ENCODE measurements around the gene JAZF1. TPM values are rescaled to one million over a fixed set of nuclear protein-coding genes. Genes with fewer than 3 reads are reported as not detected.

JAZF1 gene
- total and polyA plus RNA-seq, 12 donors, result 6.9 to 42.3 (median 30.0) TPM

DNA sequence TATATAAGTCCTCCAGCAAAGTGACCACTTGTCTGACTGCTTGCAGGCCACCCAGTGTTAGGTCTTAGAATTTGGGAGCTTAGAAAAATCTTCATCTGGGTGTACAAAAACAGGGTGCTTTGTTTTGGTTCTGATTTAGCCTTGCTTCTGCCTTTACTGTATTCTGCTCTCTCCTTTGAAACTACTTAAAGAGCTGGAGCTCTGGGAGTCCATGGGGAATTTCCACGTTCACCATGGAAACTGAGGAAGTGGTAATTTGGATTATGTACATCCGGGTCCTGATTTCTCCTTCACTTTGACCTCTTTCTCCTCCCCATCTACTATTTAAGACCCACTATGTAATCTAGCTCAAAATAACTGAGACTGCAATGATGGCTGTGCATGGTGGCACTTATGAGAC, 103.0 kb downstream of the JAZF1 start:
- Histone ChIP-seq H3K9me3 (no peaks in the 10 kb centered on the region), H3K36me3 (no peaks in the 10 kb centered on the region), H3K4me1 (peaks cover 0 to 52% (median 30%) of the 10 kb centered on the region in 9 donors), H3K27me3 (no peaks in the 10 kb centered on the region), H3K4me3 (no peak overlapping the region), H3K27ac (no peak overlapping the region)
- TF ChIP-seq, protein P1, sequence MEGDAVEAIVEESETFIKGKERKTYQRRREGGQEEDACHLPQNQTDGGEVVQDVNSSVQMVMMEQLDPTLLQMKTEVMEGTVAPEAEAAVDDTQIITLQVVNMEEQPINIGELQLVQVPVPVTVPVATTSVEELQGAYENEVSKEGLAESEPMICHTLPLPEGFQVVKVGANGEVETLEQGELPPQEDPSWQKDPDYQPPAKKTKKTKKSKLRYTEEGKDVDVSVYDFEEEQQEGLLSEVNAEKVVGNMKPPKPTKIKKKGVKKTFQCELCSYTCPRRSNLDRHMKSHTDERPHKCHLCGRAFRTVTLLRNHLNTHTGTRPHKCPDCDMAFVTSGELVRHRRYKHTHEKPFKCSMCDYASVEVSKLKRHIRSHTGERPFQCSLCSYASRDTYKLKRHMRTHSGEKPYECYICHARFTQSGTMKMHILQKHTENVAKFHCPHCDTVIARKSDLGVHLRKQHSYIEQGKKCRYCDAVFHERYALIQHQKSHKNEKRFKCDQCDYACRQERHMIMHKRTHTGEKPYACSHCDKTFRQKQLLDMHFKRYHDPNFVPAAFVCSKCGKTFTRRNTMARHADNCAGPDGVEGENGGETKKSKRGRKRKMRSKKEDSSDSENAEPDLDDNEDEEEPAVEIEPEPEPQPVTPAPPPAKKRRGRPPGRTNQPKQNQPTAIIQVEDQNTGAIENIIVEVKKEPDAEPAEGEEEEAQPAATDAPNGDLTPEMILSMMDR (IDR thresholded peaks at IDR 0.05), result no peak
- 62 to 70% methylated on average over 2 of the region's 2 CpGs for WGBS, 2 donors
- DNase-seq (no peak), ATAC-seq (peak in 1 of 8 donors; percentile 41)
- intact Hi-C loops (cut with DNase I), result loop anchor here in 2 of 10 donors (5.0 kb wide), 1 partner anchor 880 kb away; no protein-coding TSS in a partner anchor

DNA sequence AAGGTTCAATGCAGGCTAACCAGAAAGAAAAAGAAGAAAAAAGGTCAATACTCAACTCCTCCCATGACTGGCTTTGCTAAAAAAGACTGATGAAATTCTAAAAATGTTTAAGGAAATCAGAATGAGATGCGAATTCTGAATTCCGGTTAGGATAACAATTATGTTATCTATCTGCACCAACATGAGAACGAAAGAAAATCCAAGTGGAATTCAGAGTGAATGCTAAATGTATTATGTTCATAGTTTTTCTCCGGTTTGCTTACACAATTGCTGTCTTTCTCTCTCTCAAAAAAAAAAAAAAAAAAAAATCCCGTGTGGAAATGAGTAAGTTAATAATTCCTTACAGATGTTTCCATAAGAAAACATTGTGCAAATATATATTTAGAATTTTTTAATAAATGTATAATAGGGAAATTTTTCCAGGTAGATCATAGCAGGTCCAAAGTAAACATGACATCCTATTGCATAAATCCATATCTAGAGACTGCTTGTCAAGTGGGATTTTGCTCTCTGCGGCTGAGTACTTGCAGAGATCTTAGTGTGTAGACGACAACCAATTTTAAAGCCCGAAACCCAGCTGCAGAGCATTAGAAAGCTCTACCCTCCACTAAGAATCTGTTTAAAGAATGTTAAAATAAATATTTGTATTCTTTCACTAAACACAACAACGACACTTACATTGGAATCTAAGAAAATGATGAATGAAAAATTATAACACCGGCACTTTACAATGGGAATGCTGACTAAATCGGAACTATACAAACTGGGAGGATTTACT, 104.0 kb downstream of the JAZF1 start:
- Histone ChIP-seq H3K27me3 (no peaks in the 10 kb centered on the region), H3K9me3 (no peaks in the 10 kb centered on the region), H3K36me3 (no peaks in the 10 kb centered on the region), H3K4me1 (peaks cover 0 to 52% (median 30%) of the 10 kb centered on the region in 9 donors), H3K27ac (no peak overlapping the region), H3K4me3 (no peak overlapping the region)
- ATAC-seq (no peak), DNase-seq (no peak)
- TF ChIP-seq, protein P1 (IDR thresholded peaks at IDR 0.05), result no peak
- 94 to 95% methylated on average over 11 of the region's 11 CpGs for WGBS, 2 donors
- intact Hi-C loops (cut with DNase I), result loop anchor here in 2 of 10 donors (5.0 kb wide), 1 partner anchor 879 kb away; no protein-coding TSS in a partner anchor

DNA sequence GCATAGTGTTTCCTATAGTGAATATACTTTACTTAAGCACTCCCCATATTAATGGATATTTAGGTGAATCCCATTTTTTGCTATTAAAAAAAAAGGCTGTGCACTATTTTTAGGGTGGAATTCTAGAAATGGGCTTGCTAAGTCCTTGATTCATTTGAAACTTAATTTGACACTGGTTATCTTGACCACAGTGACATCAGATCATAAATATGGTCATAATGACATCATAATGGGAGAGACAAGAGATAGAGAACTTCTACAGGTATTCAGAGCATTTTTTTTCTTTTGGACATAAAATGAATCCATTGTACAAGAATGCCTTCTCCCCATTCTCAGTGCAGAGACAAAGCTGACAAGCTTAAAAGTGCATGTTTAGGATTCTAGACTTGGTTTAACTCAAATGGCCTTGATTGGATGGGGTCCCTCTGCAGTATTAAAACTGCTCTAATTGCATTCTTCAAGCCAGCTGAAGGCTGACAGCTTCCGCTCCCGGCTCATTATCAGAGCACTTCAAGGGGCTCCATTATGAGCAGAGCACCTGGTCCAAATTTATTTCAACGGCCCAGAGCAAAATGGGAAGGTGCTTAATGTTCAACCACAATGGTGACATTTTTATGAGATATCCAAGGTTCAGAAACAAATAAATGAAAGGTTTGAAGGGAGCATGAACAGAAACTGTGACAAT, 104.8 kb downstream of the JAZF1 start:
- H3K36me3 ChIP-seq, result no peaks in the 10 kb centered on the region
- 43 to 59% methylated on average over 3 of the region's 3 CpGs for WGBS, 2 donors
- intact Hi-C loops (cut with DNase I), result loop anchor here in 2 of 10 donors (5.0 kb wide), 1 partner anchor 879 kb away; no protein-coding TSS in a partner anchor
- no peaks in the 10 kb centered on the region for H3K27me3 ChIP-seq
- no peaks in the 10 kb centered on the region for H3K9me3 ChIP-seq
- no peak overlapping the region for H3K4me3 ChIP-seq
- peak in 1 of 8 donors; percentile 56 for ATAC-seq
- DNase-seq, result no peak
- H3K4me1 ChIP-seq, result peaks cover 0 to 49% (median 27%) of the 10 kb centered on the region in 9 donors
- TF ChIP-seq, protein P1 (IDR thresholded peaks at IDR 0.05), result no peak
- H3K27ac ChIP-seq, result no peak overlapping the region

DNA sequence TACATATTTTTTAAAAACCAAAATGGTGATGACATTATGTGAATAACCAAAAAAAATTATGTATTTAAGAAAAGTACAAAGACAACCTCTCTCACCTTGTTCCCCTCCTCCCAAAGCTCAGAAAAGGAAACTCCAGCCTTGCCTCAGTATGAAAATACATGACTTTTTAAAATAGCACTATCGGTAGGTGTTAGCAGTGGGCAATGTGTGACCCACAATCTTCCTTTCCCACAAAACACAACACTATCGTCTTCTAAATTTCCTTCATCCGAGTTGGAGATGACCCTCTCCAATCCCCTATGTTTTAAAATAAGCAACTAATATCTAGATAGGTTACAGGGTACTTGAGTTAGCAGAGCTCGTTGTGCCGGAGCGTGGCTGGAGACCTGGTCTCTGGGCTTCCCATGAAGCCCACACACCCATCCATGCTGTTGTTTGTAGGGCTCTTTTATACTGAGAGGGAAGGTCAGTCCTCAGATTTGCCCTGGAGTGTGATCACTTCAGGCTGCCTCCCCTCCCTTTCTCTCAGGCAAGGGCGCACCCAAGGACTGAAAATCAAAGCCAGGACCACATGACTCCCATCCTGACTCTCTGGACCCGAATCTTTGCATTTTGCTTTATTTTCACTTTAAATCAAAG, 107.6 kb downstream of the JAZF1 start:
- intact Hi-C loops (cut with DNase I), result loop anchor here in 1 of 10 donors (5.0 kb wide), 1 partner anchor 876 kb away; no protein-coding TSS in a partner anchor
- TF ChIP-seq, protein P1 (IDR thresholded peaks at IDR 0.05), result no peak

More for the DNA sequence above, 107.6 kb downstream of the JAZF1 start:
- Histone ChIP-seq H3K27ac (no peak overlapping the region), H3K4me1 (peaks cover 0 to 53% (median 18%) of the 10 kb centered on the region in 9 donors), H3K4me3 (no peak overlapping the region), H3K36me3 (no peaks in the 10 kb centered on the region), H3K9me3 (no peaks in the 10 kb centered on the region), H3K27me3 (no peaks in the 10 kb centered on the region)
- no peak for DNase-seq
- 91 to 94% methylated on average over 8 of the region's 8 CpGs for WGBS, 2 donors
- no peak for ATAC-seq
